GM18499 (cell line): ENCODE measurements around the gene KDM4B.

Experiments
- ATAC-seq: cut with Tn5 transposase; IDR thresholded peaks from one replicate; pipeline ENCODE4 v1.9.1; 2021; ENCODE audit warnings: moderate number of reproducible peaks; ENCODE audit not compliant: insufficient read depth, unreplicated experiment

KDM4B gene

DNA sequence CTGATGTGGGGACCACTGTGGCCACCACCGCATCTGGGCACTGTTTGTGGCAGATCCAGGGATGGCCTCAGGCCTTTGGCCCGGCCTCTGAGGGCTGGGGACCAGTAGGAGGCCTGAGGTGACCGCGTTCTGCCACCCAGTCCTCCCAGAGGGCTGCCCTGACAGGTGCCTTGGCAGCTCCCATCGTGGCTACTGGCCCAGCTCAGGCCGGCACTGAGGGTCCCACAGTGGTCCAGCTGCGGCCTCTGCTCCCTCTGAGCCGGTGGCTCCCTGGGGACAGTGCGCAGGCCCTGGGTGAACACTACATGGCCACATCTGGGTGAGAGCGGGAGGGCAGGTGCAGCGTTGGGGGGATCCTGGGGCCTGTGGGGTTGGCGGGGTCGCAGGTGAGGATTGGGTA is 61.9 kb downstream of the KDM4B start:
- ATAC-seq: no peak

DNA sequence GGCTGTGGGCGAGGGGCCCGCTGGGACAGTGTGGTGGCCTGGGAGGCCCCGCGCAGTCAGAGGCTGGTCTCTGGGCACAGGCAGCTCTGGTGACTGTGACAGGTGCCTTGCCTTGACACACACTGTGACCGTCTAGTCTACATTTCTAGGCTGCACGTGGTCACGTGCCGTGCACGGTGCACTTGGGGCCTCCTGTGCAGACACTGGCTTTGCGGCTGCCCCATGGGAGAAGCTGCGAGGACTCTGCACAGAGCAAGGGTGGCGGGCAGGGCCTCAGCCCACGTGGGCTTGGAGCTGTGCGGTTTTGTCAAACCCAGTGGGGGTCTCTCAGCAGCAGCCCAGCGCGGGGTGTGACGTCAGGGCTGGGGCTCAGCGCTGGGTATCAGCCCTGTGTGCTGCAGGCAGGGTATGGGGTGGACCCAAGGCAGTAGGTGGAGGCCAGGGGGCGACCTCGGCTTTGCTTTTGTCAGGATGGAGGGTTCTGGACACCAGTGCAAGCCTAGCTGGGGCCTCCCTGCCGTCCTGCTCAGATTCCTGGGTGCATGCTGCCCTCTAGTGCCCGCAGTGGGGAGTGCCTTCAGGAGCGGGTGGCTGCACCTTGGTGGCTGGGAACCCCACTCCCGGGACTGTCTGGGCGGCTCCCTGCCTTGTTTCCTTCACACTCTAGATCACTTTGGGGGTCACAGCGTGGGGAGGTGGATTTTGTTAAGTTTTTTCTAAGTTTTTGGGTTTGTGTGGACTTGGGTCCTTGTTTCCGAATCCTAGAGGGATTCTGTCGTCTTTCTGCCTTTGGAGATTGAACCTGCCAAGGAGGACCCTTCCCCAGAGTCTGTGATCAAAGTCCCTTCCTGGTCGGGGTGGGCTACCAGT is 62.6 kb downstream of the KDM4B start:
- ATAC-seq: no peak

DNA sequence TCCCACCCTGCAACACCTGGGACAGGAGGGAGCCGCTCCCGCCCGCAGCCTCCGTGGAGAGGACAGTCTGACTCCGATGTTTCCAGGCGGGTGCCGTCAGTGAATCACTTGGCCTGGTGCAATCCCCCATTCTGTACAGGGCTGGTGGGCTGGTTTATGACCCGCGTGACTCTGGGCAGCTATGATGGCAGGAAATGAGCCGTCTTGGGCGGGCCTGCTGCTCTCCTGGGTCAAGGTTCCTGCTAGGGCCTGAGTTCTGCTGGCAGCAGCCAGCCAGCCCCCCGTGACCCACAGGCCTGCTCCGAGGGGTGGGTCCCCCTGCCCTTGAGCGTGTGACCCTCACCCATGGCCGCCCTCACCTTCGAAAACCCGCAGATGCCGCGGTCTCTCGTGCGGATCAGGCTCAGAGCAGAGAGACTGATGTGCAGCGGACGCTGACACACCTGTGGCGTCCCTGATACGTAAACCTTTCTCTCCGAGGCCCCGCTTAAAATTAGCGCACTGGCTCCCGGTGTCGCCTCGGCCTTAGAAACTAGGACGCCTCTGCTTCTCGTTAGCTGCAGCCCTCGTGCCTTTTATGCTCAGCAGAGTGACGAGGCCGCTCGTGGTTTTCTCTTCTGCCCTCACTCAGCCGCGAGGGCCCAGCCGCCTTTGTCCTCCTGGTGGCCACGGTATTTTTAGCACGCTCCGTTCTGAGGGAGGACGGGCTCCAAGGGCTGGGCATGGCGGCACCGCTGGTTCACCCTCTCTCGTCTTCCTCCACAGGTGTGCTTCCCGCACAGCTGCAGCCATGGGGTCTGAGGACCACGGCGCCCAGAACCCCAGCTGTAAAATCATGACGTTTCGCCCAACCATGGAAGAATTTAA is 63.4 kb downstream of the KDM4B start:
- no peak for ATAC-seq

DNA sequence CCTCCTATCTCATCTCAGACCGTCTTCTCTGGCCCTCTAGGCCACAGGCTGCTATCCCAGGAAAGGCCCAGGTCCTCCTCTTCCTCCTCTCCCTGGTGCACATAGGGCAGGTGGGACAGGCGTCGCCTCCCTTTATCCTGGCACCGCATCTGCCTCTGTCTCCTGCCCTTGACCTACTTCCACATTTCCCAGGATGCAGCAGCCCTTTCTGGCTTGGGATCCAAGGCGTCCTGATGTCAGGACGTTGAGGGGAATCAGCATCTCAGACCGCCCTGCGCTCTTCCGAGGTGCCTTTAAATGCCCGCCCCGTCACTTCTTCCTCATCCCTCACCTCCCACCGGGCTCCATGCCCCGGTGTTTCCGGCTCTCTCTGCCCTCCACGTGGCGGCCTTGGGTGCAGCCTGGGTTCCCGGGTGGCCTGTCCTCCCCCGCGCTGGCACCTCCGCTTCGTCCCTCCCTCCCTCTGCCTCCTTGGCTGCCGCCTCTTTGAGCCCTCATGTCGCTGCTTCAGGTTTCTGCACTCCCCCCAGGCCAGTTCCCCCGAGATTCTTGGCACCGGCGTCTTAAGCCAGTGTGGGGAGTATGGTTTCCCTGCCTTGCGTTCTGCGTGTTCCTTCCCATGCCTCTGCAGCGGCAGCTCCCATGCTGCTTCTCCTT is 66.3 kb downstream of the KDM4B start:
- no peak for ATAC-seq

DNA sequence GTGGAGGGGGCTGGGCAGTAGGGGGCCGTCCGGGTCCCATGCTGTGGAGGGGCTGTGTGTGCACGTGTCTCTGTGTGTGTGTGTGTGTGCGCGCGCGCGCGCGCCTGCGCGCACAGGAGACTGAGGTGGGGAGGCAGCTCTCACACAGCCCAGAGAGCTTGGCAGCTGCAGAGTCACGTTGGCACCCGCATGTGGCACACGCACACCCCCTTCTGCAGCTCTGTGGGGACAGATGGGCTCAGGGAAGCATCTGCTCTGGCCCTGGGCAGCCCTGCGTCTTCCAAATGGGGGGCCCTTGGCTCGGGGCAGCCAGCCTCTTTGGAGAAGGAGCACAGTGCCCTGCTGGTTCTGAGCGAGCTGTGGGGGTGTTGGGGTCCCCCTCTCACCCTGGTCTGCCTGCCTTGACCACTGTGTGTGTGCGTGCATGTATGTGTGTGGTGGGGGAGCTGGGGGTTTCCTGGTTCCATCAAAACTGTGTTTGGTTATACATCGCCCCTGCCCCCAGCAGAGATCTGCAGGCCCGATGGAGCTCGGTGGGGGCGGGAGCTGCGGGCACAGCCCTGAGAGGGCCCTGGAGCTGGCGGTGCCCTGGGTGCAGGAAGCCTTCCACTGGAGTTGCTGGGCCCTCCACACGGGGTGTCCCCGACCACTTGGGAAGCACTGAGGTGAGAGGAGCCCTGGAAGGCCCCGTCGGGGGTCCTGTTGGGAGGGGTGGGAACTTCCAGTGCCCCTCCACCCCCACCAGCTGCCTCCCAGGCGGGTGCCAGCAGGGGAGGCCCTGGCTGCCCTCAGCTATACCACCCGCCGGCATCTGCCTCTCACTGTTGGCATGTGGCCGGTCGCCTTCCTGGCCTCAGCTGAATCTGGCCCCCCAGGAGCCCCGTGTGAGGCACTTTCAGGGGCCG is 67.1 kb downstream of the KDM4B start:
- ATAC-seq: no peak

DNA sequence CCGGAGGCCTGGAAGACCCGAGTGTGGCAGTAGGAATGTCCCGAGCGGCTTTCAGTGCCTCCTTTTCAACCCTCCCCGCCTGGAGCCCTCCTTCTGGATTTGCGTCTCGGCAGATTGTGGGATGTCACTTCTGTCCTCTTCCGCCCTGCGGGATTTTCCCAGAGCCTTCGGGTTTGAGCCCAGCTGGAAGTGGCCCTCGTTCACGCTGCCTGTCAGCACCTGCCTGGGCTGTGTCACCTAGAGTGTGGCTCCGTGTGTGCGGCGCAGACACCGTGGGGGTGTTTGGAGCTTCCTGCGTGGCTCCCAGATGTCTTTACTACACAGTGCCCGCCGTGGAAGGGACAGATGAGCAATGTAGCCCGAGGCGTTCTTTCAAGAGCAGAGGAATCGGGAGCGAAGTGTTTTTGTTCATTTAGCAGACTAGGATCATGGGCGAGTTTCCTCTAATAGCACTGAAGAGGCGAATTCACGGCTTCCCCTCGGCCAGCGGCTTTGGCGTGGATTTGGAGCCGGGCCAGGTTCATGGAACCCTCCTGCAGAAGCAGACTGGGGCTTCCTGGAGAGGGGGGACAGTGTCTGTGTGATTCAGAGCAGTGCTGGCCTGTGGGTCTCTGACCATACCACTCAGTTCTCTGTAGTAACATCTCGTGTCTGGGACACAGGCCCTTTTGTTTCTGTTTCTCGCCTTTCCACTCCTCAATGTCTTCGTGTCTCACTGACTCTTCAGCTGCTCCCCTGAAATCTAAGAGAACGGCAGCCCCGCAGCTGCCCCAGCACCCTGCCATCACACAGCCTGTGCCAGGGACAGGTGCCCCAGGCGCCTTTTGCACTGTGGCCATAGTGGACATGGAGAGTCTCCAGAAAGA is 68.0 kb downstream of the KDM4B start:
- no peak for ATAC-seq

DNA sequence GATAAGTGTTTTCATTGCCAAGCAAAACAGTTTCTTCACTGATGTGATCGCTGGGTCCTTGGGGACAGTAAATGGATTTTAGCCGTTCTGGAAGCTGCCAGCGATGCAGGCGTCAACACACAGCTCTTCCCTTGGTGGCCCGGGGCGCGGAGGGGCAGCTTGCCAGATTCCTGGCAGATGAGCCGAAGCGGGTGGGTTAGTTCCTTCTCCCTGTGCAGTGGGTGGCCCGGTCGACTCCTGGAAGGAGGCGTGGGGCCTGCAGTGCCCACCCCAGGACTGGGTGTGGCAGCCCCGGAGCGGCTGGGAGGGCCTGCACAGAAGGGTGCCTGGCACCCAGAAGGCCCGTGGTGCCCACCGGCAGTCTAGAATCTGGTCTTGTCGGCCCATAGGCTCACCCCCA is 69.0 kb downstream of the KDM4B start:
- no peak for ATAC-seq

DNA sequence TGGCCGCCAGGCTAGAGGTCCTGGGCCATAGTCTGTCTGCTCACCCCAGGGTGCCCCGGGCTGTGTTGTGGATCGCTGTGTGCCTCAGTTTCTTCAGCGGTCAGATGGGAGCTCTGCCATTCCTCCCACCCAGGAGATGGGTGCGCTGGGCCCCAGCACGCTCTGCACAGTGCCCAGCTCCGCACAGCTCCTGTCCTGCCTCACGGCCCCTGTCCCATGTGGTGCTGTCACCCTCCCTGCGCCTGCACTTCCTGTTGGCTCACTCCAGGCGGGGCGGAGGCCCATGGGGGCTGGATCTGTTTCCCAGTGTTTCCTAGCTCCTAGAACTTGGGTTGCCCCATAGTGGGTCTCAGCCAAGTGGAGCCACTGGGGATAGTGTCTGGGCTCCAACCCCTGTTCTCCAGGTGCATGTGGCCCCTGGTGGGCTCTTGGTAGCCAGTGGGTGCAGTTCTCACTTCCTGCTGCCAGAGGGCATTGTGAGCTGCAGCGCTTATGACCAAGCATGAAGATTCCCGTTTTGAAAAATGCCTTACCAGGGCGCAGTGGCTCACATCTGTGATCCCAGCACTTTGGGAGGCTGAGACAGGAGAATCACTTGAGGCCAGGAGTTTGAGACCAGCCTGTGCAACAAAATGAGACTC is 69.8 kb downstream of the KDM4B start:
- ATAC-seq: no peak

DNA sequence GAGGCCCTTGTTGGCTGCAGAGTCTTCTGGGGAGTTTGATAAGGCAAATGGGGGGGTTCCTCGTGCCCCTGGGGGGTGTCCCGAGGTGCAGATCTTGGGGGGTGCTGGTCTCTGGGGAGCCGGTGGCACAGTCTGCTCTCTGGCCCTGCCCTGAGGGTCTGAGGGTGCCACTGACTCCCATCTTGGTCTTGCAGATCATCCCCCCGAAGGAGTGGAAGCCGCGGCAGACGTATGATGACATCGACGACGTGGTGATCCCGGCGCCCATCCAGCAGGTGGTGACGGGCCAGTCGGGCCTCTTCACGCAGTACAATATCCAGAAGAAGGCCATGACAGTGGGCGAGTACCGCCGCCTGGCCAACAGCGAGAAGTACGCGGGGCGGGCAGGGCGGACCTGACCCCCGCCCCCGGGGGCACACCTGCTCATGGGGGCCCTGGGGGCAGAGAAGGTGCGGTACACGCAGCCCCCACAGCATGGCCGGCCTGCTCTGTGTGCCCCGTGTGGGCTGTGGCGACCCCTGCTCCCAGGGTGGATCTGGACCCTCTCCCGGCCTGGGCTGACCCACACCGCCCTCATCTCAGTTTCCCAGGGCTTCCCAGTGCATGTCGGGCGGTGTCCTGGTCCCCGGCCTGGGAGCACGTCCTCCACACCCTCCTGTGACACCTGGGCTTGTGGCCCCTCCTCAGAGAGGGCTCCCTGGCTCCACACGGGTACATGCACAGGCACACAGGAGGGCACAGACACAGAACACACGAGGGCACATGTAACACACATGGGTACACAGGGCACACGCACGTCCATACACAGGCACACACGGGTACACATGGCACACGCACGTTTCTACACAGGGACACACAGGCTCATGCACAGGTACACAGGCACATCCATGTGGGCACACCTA is 71.0 kb downstream of the KDM4B start:
- ATAC-seq: no peak

DNA sequence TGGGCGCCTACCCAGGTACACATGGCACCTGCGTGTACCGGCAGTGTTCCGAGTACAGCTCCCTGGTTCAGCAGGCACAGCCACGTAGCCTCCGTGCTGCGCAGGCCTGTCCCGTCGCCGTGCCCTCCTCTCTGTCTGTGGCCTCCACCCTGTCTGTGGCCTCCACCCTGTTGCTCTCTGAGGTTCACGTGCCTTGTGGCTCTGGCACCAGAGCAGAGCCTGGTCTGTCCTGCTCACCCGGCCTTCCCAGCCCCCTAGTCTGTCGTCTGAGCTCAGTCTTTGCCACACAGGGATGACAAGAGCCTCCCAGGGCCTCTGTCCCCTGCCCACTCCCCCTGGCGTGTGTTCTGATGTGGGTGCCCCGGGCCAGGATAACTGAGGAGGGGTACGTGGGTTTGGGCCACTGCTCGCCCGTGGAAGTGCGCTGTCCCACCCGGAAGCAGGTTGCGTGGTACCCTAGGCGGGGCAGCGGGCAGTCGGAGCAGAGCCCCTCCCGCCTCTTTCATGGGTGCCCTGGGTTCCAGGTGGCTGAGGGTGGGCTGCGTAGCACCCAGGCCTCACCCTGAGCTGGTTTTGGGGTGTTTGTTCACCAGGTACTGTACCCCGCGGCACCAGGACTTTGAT is 71.7 kb downstream of the KDM4B start:
- ATAC-seq: no peak

DNA sequence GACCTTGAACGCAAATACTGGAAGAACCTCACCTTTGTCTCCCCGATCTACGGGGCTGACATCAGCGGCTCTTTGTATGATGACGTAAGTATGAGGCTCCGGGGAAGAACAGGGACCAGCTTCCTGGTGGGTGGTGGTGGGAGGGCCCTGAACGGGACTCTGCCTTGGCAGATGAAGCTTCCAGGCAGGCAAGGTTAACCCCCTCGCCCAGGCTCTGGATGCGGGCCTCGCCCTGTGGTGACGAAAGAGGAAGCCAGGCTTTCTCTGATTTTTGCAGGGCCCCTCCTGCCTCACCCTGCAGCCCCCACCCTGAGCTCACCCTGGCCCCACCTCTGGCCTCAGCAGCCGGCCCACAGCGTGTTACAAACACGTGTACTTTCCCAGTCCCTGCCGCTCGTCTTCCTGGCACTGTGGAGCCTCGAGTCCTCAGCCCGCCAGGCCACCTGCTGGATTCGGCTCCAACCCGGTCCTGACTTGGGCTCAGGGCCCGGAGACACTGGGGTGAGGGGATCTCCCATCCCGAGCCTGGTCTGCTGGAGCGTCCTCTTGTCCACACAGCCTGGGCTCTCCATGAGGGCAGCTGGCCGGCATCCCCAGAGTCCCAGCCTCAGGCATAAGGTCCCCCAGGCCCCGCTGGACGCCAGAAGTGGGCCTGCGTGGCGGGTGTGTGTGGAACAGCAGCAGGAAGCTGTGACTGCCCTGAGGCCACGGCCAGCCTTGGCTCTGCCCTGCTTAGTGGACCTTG is 72.4 kb downstream of the KDM4B start:
- ATAC-seq: no peak

DNA sequence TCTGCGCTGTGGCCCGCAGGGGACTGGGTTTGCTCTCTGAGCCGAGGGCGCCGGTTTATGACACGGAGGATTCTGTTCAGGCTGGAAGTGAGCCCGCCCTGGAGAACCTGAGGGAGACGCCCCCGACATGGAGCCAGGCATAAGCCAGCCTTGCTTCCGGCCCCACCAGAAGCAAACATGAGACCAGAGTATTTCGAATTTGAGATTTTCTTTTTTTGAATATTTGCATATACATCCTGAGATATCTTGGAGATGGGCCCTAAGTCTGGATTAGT is 72.9 kb downstream of the KDM4B start:
- no peak for ATAC-seq

DNA sequence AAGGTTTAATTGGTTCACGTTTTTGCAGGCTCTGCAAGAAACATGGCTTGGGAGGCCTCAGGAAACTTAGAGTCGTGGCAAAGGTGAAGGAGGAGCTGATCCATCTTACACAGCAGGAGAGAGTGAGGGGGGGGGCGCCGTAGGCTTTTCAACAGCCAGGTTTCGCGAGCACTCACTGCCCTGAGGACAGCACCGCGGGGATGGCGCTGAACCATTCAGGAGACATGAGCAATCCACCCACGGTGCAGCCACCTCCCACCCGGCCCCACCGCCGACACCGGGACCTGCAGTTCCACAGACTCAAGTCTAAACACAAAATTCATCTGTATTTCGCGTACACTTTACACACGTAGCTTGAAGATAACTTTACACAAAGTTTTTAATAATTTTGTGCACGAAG is 73.6 kb downstream of the KDM4B start:
- no peak for ATAC-seq

DNA sequence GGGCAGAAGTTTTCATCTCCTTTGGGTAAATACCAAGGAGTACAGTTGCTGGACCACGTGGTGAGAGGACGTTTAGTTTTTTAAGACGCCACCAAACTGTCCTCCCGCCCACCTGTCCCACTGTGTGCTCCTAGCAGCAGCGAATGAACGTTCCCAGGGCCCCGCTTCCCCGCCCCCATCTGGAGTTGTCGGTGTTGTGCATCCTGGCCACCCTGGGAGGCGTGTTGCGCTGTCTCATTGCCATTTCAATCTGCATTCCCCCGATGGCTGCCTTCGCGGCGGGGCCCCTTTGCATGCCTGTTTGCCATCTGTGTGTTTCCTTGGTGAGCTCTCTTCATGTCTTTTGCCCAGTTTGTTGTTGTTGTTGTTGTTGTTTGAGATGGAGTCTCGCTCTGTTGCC is 76.1 kb downstream of the KDM4B start:
- ATAC-seq: no peak

DNA sequence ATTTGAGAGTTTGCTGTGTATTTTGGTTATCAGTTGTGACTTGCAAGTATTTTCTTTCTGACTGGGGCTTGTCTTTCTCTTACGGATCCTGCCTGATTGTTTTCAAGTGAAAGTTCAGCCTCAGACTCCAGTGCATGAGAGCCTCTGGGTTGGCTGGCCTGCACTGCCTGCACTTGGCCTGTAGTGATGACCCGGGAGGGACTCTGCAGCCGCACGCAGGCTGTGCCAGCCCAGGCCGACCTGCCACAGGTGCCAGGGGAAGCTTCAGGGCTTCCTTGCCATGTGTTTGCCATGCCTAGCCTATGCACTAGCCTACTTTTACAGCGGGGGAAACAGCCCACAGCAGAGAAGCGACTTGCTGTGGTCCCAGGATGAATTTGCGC is 77.0 kb downstream of the KDM4B start:
- no peak for ATAC-seq

DNA sequence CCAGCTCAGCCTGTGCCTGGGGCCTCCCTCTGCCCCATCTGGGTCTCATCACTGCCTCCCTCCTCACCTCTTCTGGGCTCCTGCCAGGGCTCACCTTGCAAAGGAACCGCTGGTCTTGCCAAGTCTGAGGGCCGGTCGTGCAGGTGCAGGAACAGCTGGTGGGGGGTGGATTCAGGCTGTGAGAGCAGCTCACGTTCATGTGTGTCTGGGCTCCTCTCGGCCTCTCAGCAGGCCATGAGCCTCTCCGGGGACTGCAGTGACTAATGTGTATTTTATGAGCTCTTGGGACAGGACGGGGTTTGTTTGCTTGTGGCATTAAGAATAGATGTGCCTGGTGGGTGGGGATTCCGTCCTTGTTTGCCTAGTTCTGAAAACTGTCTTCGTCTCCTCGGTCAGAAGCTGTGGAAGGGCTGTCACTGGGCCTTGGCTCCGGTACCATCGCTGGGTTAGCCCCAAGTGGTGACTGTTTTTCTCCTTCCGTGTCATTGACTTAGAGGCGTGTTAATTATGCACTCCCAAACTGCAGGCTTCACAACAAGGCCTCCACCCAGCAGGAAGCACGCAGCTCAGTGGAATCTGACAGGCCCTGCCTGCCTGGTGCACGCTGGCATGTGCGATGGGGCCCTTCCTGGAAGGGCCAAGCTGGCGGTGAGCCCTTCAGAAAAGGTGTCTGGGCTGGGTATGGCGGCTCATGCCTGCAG is 77.6 kb downstream of the KDM4B start:
- ATAC-seq: no peak
